HS-5 (cell line): ENCODE results near the gene SPECC1.
A peak's percentile ranks its signal among the peaks of the same experiment; 100 is the strongest.
"Not testable (repeated sequence)": the region's sequence is repeated elsewhere in the genome, so short reads cannot be mapped to it uniquely, and the experiment has no call there.

Experiments used
- DNase-seq: peaks from one replicate; pipeline ENCODE4 v3.0.0-alpha.2; 2012; ENCODE audit warnings: low read depth

The SPECC1 gene

GRCh38 chr17:20127360-20128035 lies 118.3 kb downstream of the SPECC1 start:
- no peak for DNase-seq

GRCh38 chr17:20128036-20128667 lies 119.0 kb downstream of the SPECC1 start:
- DNase-seq, result no peak

GRCh38 chr17:20133517-20133916 lies 124.4 kb downstream of the SPECC1 start:
- DNase-seq, result no peak

- DNase-seq, result no peak
Observed at GRCh38 chr17:20141198-20141972, 132.2 kb downstream of the SPECC1 start.

DNA sequence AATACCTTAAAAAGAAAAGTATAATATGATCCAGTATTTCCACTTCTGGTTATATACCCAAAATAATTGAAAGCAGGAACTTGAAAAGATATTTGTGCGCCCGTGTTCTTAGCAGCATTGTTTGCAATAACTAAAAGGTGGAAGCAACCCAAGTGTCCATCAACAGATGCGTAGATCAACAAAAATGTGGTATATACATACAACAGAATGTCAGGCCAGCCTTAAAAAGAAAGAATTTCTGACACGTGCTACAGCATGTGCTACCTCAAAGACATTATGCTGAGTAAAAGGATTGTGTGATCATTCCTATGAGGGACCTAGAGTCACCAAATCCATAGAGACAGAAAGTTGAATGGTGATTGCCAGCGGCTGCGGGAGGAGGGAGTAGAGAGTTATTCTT lies 133.1 kb downstream of the SPECC1 start:
- DNase-seq, result no peak

DNA sequence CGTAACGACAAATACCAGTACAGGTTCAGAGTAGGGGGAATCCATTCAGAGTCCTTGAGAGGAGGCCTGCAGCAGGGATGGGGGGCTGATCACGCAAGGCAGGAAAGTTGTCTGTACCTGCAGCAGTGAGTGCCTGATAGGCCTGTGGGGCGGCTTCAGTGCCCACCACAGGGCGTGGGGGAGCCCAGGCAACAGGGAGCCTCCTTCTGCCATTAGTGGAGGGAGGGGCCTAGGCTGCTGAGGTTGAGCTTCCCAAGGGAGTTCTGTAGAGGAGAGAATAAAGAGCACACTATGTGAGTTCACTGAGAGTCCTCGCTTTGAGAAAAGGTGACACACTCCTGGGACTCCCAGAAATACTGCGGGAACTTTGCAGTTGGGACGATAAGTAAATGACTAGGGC lies 134.6 kb downstream of the SPECC1 start:
- no peak for DNase-seq

DNA sequence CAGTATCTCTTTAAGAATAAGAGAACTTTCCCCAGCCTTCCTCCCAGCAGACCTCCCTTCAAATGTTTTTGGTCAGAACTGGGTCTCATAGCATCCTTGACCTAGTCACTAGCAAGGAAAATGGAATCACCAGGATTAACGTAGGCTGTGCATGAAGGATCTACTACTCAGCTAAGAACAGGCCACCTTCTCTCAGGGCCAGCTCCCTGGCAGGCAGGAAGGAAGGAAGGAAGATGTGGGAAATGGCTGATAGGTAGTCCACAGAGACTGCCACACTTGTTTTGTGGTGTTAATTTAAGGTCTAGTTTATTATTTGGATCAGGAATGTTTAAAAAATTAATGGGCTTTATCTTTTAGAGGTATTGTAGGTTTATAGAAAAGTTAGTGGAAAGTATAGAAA lies 136.4 kb downstream of the SPECC1 start:
- no peak for DNase-seq

DNA sequence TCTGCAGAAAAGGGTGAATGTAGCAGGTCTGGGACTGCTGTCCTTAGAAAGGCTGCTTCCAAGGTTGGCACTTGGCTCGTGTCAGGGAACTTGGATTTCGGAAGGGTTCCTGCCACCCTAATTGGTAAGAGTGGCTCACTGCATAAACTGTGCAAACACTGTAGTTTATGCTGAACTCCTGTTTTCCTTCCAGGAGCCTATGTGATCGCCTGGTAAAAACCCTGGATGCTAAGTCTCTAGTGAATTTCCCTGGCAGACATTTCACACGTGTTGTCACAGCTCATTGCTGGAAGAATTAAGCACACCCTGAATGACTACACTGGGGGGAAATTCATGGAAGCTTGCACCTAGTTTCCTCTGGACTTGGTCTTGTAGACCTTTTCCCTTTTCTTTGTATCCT lies 140.1 kb downstream of the SPECC1 start:
- DNase-seq, result no peak

DNA sequence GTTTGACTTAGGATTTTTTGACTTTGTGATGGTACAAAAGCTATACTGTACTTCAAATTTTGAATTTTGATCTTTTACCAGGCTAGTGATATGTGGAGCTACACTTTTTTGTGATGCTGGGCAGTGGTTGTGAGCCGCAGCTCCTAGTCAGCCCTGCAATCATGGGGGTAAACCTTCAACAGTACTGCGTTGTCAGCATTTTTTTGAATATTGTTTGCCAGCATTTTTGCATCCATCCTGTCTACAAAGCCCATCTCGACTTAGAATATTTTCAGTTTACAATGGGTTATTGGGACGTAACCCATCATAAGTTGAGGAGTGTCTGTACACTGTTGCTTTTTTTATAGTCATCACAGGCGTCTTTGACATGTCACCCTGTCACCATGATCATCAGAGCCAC lies 142.0 kb downstream of the SPECC1 start:
- DNase-seq, result no peak

- no peak for DNase-seq
Observed at GRCh38 chr17:20153231-20153630, 144.1 kb downstream of the SPECC1 start.

GRCh38 chr17:20154286-20155000 lies 145.3 kb downstream of the SPECC1 start:
- no peak for DNase-seq

- DNase-seq, result peak; percentile 75
Observed at GRCh38 chr17:20155258-20156195, 146.4 kb downstream of the SPECC1 start.

DNA sequence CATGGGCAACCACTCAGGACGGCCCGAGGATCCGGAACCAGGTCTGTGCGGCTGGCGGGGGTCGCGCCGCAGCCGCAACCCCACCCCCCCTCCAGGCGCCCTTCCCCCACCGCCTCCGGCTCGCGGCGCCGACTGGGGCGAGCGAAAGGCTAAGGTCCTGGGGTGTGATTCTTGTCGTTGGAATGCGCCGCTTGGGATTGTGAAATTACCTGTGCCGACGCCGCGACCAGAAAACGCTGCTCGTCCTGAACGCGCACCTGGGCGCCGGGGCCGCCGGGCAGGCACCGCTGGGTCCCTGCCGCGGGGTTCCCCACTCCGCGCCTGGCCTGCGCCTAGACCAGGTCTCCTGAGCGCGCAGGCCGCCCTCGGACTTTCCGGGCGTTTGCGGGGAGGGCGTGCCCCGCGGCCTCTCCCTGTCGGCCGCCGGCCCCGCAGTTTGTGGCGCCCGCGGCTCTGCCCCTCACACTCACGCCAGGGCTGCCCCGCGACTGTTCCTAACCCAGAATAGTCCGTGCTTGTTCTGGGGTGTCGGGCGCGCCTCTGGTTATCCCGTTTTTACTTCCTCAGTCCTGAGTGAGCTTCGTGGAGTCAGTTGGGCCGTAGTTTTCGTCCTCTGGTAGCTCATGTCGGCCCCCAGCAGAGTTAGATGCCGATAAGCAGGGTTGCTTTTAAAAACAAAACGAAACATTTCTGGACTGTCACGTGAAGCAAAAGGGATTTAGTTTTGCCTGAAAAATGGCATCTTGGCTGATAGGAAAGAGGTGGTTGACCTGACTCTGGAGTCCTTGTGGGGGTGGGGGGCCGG lies 147.2 kb downstream of the SPECC1 start:
- DNase-seq, result peak; percentile 30

GRCh38 chr17:20157001-20157310 lies 147.8 kb downstream of the SPECC1 start:
- DNase-seq, result no peak

DNA sequence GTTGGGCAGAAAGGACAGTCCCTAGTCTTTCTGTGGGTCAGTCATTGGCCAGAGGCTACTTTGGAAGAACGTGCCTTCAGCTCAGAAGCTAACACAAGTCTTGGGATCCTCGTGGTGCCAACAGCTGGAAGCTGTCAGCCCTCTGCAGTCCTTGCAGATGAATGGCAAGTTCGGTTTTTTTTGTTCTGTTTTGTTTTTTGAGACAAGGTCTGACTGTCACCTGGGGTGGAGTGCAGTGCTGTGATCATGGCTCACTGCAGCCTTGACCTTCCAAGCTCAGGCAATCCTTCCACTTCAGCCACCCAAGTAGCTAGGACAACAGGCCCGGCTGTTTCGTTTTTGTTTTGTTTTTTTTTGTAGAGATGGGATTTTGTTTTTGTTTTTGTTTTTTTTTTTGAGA lies 149.4 kb downstream of the SPECC1 start:
- no peak for DNase-seq

DNA sequence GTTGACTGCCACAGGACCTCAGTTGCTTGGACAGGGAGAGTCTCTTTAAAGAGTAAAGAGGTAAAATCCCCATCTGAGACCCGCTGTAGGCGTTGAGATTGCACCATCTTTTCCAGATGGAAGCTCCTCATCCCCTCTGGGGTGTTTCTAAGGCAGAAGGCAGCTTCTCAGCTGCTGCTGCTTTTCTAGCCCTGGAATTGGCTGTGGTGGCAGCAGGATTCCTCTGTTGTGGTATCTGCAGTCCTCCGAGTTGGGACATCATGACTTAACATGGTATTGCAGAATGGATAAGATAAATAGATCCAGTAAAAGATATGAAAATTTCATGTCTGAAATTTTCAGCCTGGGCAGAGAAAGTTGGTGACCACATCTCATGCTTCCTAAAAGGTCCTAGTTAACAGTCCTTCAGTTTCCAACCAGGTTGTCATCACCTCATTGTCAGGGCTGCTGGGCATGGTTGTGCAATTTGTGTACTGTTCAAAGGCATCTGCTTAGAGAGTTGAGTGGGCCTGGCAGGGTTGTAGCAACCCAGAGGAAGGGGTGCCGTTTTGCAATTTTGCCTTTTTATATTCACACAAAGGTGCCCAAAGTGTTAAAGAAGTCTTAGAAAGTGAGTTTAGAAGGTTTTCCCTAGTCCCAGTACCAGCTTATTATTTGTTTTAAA lies 150.4 kb downstream of the SPECC1 start:
- no peak for DNase-seq

GRCh38 chr17:20165516-20165915 lies 156.4 kb downstream of the SPECC1 start:
- not testable (repeated sequence) for DNase-seq

- DNase-seq, result no peak
Observed at GRCh38 chr17:20170085-20170484, 160.9 kb downstream of the SPECC1 start.

DNA sequence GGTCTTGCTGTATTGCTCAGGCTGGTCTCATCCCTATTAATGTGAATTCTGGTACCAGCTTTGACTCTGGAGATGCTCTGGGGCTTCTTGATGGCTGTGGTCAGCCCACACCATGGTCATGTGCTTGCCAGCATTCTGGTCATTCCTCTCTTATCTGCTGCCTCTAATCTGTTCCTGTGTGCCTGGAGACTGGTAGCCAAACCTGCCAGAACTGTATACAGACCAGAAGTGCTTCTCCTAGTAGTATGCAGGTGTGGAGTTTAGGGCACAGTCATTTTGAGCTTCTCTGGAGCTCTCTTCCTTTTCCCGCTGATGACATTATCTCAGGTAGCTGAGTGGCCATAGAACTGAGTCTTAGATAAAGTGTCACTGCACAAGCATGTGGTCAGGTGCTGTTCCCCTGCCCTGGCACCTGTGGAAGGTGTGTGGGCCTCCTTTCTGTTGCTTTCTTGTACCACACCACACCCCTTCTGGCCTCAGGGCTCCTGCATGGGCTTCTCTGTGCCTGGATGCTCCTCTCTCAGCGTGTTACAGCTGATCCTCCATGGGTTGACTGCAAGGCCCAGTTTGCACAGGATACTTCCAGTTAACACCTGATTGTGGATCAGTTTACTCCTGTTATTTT lies 162.7 kb downstream of the SPECC1 start:
- DNase-seq, result no peak

DNA sequence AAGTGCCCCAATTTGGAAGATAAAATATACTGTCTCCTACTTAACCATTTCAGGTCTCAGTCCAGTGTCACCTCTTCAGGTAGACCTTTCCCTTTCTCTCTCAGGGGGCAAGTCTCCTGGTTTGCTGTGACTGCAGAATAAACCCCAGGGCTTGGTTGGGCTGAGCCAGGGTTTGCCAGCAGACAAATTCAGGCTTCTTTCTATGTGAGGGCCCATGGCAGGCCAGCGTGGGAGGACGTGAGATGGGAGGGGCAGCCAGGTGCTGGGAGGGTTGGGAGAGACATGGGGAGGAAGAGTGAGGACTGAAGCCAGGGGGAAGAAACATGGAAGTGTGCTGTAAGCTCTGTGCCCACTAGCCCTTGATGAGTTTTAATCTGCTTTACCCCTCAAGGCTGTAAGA lies 163.2 kb downstream of the SPECC1 start:
- DNase-seq, result no peak
